Psoas muscle (tissue), 8 donors: ENCODE measurements around the gene ADORA1. TPM values are rescaled to one million over a fixed set of nuclear protein-coding genes. Genes with fewer than 3 reads are reported as not detected.

Source experiments
- ATAC-seq, 4 donors: fragments of 200-7000 bp; cut with Tn5 transposase; one replicate each; pipeline ENCODE4 v1.9.1; 2020; ENCODE audit warnings: moderate library complexity in 3 of 4, mild to moderate bottlenecking in 2 of 4
- DNase-seq, 2 donors: peaks; one replicate each; pipeline ENCODE4 v3.0.0-alpha.2; 2020
- H3K27ac ChIP-seq: fragments of 200-600 bp; one replicate; pipeline ENCODE4 v1.8.0; 2022
- H3K27me3 ChIP-seq, 3 donors: fragments of 200-600 bp in 1 of 3; one replicate each; pipeline versions ENCODE4 v1.6.1 to v1.8.0; 2013 to 2022; ENCODE audit warnings: low read length in 2 of 3, mild to moderate bottlenecking in 2 of 3, moderate library complexity in 1 of 3; ENCODE audit not compliant: insufficient read depth in 3 of 3
- H3K36me3 ChIP-seq, 2 donors: fragments of 200-600 bp in 1 of 2; one replicate each; pipeline versions ENCODE4 v1.6.1 to v1.8.0; 2013 to 2022; ENCODE audit warnings: low read depth in 1 of 2, mild to moderate bottlenecking in 1 of 2, moderate library complexity in 1 of 2; ENCODE audit not compliant: insufficient read depth in 1 of 2
- H3K4me1 ChIP-seq: fragments of 200-600 bp; one replicate; pipeline ENCODE4 v1.8.0; 2022
- H3K4me3 ChIP-seq: fragments of 200-600 bp; one replicate; pipeline ENCODE4 v1.8.0; 2022; ENCODE audit warnings: mild to moderate bottlenecking
- H3K9me3 ChIP-seq: fragments of 200-600 bp; one replicate; pipeline ENCODE4 v1.8.0; 2022
- WGBS, 3 donors: extraction: QIAGEN DNeasy Blood & Tissue Kit; methylation state at CpG; one replicate each; pipeline versions ENCODE4 v1.1.6 to v1.1.7; 2013; 5-methylcytosine and 5-hydroxymethylcytosine counted together
- intact Hi-C, 2 donors: fragments of 100-400 bp; cut with DNase I; formaldehyde crosslinking; loops; one replicate each; pipeline versions ENCODE4 v1.11.0 to v1.14.2; 2022
- polyA plus RNA-seq, 3 donors: library from polyadenylated mRNA; stranded (reverse); fragments of 200-250 nt; gene quantifications; one replicate each; pipeline ENCODE4 v1.2.3, GENCODE V29; 2013
- total RNA-seq, 4 donors: library from RNA; stranded (reverse); fragmentation: NEBNext Ultra II Directional in 2 of 4; extraction: Animal tissue kit (Norgen Biotek cat#: 25700) in 2 of 4; gene quantifications; one replicate each; pipeline versions ENCODE4 v1.2.1 to v1.2.4, GENCODE V29; 2021 to 2023
- TF ChIP-seq, protein P1 (sequence below): fragments of 200-600 bp; IDR thresholded peaks from one replicate; pipeline ENCODE4 v1.8.0; 2022; ENCODE audit warnings: antibody characterized with exemption
- donor health status: healthy with polysubstance abuse.
- donor health status: DM: no; HTN: no; CAD: no; lungs with moderate emphysema.
- donor health status: Bipolar disorder and iron deficiency.
- donor health status: healthy.
- donor health status: DM: yes; HTN: yes; CAD: no.
- donor health status: DM: no; HTN: no; CAD: no.
- donor health status: DM: no; HTN: no; CAD: no.
- donor health status: DM: yes; HTN: yes; CAD: no.

ADORA1 gene
- total and polyA plus RNA-seq, 7 donors: 1.1 to 10.4 (median 1.8) TPM

DNA sequence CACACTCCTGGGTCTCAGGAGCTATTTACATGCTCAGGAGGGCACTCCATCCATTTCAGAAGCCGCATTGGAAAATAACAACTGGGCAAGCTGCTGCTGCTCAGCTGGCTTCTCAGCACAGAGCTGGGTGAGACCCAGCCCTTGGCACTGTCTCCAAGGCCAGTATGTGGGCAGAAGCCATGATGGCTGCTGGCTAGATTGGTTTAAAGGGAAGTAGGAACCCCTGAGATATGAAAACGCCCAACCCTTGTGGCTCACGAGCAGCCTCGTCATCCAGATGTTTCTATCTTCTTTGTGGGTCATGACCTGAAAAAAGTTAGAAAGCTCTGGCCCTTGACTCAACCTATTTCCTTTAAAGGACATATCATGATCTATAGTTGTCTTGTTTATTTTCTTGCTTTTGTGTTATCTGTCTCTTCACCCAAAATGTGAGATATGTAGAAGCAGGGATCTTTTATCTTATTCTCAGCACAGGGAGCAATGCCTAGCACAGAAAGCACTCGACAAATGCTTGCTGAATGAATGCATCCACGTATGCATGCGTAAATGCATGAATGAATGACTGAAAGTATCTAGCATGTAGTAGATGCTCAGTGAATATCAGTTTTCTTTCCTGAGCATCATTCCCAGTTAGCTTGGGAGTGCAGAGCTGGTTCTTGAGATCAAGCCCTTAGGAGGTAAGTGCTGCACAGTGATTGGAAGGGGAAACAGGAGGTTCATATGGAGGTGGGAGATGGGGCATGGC is 36.5 kb downstream of the ADORA1 start:
- no peak for ATAC-seq
- H3K36me3 ChIP-seq: peaks cover 0 to 6% of the 10 kb centered on the region in 2 donors
- DNase-seq: peak; percentile 9 to 19
- 63 to 70% (median 69%) methylated on average over 7 of the region's 7 CpGs for WGBS, 3 donors
- H3K4me3 ChIP-seq: no peak overlapping the region
- H3K9me3 ChIP-seq: no peaks in the 10 kb centered on the region
- TF ChIP-seq, protein P1, sequence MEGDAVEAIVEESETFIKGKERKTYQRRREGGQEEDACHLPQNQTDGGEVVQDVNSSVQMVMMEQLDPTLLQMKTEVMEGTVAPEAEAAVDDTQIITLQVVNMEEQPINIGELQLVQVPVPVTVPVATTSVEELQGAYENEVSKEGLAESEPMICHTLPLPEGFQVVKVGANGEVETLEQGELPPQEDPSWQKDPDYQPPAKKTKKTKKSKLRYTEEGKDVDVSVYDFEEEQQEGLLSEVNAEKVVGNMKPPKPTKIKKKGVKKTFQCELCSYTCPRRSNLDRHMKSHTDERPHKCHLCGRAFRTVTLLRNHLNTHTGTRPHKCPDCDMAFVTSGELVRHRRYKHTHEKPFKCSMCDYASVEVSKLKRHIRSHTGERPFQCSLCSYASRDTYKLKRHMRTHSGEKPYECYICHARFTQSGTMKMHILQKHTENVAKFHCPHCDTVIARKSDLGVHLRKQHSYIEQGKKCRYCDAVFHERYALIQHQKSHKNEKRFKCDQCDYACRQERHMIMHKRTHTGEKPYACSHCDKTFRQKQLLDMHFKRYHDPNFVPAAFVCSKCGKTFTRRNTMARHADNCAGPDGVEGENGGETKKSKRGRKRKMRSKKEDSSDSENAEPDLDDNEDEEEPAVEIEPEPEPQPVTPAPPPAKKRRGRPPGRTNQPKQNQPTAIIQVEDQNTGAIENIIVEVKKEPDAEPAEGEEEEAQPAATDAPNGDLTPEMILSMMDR: no peak
- H3K27ac ChIP-seq: no peak overlapping the region
- H3K27me3 ChIP-seq: no peaks in the 10 kb centered on the region
- intact Hi-C loops: no loop called here
- no peaks in the 10 kb centered on the region for H3K4me1 ChIP-seq

DNA sequence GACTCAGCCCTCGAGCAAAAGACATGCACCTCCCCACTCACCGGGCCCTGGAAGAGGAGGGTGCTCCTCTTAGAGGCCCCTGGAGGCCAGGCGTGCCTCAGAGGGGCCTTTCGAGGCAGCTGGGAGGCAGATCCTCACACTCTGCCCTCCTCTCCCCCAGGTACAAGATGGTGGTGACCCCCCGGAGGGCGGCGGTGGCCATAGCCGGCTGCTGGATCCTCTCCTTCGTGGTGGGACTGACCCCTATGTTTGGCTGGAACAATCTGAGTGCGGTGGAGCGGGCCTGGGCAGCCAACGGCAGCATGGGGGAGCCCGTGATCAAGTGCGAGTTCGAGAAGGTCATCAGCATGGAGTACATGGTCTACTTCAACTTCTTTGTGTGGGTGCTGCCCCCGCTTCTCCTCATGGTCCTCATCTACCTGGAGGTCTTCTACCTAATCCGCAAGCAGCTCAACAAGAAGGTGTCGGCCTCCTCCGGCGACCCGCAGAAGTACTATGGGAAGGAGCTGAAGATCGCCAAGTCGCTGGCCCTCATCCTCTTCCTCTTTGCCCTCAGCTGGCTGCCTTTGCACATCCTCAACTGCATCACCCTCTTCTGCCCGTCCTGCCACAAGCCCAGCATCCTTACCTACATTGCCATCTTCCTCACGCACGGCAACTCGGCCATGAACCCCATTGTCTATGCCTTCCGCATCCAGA is 37.7 kb downstream of the ADORA1 start:
- Histone ChIP-seq H3K36me3 (peaks cover 0 to 16% of the 10 kb centered on the region in 2 donors), H3K27me3 (no peaks in the 10 kb centered on the region), H3K27ac (no peak overlapping the region), H3K9me3 (no peaks in the 10 kb centered on the region), H3K4me1 (no peaks in the 10 kb centered on the region), H3K4me3 (no peak overlapping the region)
- ATAC-seq (no peak), DNase-seq (peak in 1 of 2 donors; percentile 12)
- TF ChIP-seq, protein P1: no peak
- intact Hi-C loops: no loop called here
- 94 to 96% (median 95%) methylated on average over 28 of the region's 28 CpGs for WGBS, 3 donors

DNA sequence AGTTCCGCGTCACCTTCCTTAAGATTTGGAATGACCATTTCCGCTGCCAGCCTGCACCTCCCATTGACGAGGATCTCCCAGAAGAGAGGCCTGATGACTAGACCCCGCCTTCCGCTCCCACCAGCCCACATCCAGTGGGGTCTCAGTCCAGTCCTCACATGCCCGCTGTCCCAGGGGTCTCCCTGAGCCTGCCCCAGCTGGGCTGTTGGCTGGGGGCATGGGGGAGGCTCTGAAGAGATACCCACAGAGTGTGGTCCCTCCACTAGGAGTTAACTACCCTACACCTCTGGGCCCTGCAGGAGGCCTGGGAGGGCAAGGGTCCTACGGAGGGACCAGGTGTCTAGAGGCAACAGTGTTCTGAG is 38.3 kb downstream of the ADORA1 start:
- Histone ChIP-seq H3K4me3 (no peak overlapping the region), H3K27ac (no peak overlapping the region), H3K27me3 (no peaks in the 10 kb centered on the region), H3K9me3 (no peaks in the 10 kb centered on the region), H3K36me3 (peaks cover 0 to 19% of the 10 kb centered on the region in 2 donors), H3K4me1 (no peaks in the 10 kb centered on the region)
- TF ChIP-seq, protein P1: no peak
- no peak for DNase-seq
- 96 to 98% (median 96%) methylated on average over 8 of the region's 8 CpGs for WGBS, 3 donors
- no peak for ATAC-seq
- intact Hi-C loops: no loop called here

DNA sequence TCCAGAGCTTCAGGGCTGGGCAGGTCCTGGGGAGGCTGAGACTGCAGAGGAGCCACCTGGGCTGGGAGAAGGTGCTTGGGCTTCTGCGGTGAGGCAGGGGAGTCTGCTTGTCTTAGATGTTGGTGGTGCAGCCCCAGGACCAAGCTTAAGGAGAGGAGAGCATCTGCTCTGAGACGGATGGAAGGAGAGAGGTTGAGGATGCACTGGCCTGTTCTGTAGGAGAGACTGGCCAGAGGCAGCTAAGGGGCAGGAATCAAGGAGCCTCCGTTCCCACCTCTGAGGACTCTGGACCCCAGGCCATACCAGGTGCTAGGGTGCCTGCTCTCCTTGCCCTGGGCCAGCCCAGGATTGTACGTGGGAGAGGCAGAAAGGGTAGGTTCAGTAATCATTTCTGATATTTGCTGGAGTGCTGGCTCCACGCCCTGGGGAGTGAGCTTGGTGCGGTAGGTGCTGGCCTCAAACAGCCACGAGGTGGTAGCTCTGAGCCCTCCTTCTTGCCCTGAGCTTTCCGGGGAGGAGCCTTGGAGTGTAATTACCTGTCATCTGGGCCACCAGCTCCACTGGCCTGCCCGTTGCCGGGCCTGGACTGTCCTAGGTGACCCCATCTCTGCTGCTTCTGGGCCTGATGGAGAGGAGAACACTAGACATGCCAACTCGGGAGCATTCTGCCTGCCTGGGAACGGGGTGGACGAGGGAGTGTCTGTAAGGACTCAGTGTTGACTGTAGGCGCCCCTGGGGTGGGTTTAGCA is 38.8 kb downstream of the ADORA1 start:
- Histone ChIP-seq H3K27ac (no peak overlapping the region), H3K4me3 (no peak overlapping the region), H3K27me3 (no peaks in the 10 kb centered on the region), H3K36me3 (peaks cover 0 to 20% of the 10 kb centered on the region in 2 donors), H3K4me1 (no peaks in the 10 kb centered on the region), H3K9me3 (no peaks in the 10 kb centered on the region)
- intact Hi-C loops: no loop called here
- 78 to 82% (median 79%) methylated on average over 14 of the region's 14 CpGs for WGBS, 3 donors
- no peak for DNase-seq
- ATAC-seq: peak; percentile 41 to 50 (median 48)
- TF ChIP-seq, protein P1: peak; percentile 12
